Transverse colon (tissue), 4 donors: ENCODE results near the gene COL4A6.

ENCODE experiments used
- CTCF ChIP-seq, 5 experiments: fragments of 200-600 bp in 3 of 5; fragments of 450-650 bp in 2 of 5; sonication (generic) in 3 of 5; IDR thresholded peaks; 1 replicate in 2 of 5; 2 replicates in 3 of 5; pipeline ENCODE4 v1.5.1; 2016 to 2017; ENCODE audit warnings: antibody characterized with exemption in 5 of 5, inconsistent platforms in 3 of 5, mild to moderate bottlenecking in 2 of 5, moderate library complexity in 1 of 5
- POLR2A ChIP-seq: fragments of 450-650 bp; IDR thresholded peaks from one replicate; pipeline ENCODE4 v1.6.1; 2016; ENCODE audit warnings: antibody characterized with exemption, mild to moderate bottlenecking, moderate library complexity
- POLR2AphosphoS5 ChIP-seq, 3 donors: sonication (generic); formaldehyde crosslinking; IDR thresholded peaks; one replicate each; pipeline ENCODE4 v1.6.1; 2016; ENCODE audit warnings: antibody characterized with exemption in 3 of 3

GRCh38 chrX:108254636-108255035 is 183.6 kb downstream of the COL4A6 start:
- TF ChIP-seq CTCF (IDR thresholded peaks at IDR 0.05) (no peak), POLR2AphosphoS5 (IDR thresholded peaks at IDR 0.05) (no peak), POLR2A (no peak)
